Nephron (organoid): ENCODE measurements around the gene CLDN7.

Experiments
- H3K27ac Mint-ChIP-seq, 3 experiments: 2 replicates each; pipeline ENCODE4 v1.8.0; 2020; ENCODE audit warnings: mixed read lengths in 3 of 3, mild to moderate bottlenecking in 2 of 3, moderate library complexity in 1 of 3
- H3K27me3 Mint-ChIP-seq: 2 replicates; pipeline ENCODE4 v1.8.0; 2021; ENCODE audit warnings: low read depth, mild to moderate bottlenecking, moderate library complexity, mixed read lengths
- H3K36me3 Mint-ChIP-seq: 2 replicates; pipeline ENCODE4 v1.8.0; 2020; ENCODE audit warnings: low read depth, mixed read lengths
- H3K4me1 Mint-ChIP-seq: 2 replicates; pipeline ENCODE4 v1.8.0; 2020; ENCODE audit warnings: mixed read lengths
- H3K4me3 Mint-ChIP-seq, 3 experiments: 2 replicates each; pipeline ENCODE4 v1.8.0; 2020; ENCODE audit warnings: mild to moderate bottlenecking in 3 of 3, mixed read lengths in 3 of 3, moderate library complexity in 2 of 3
- H3K9me3 Mint-ChIP-seq: 2 replicates; pipeline ENCODE4 v1.8.0; 2020; ENCODE audit warnings: mixed read lengths
- TF ChIP-seq, protein P1 (sequence below), 3 experiments: fragments of 200-600 bp; sonication (generic); IDR thresholded peaks; one replicate each; pipeline ENCODE4 v1.5.0; 2021; ENCODE audit warnings: antibody characterized with exemption in 3 of 3; ENCODE audit not compliant: unreplicated experiment in 3 of 3

CLDN7 gene

DNA sequence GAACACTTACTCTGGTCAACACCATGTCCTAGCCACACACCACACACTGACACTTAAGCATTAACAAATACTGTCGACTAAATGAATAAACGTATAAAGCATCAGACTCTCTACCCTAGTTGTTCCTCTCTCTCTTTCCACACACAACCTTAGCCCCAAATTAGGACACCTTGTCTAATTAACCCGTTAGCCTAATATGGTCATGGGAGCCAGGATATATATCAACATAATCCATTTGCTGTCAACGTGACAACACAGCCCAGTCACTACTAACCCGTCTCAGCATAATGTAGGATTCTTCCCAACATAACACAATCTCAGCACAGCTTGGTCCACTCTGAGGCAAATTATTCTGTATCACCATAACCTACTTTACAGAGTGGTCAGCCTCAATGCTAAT lies 30.2 kb downstream of the CLDN7 start:
- Mint-ChIP-seq H3K9me3 (no peaks in the 10 kb centered on the region), H3K27ac (peak overlapping the region in 2 of 3 experiments; percentile 23 to 25), H3K27me3 (no peaks in the 10 kb centered on the region), H3K4me1 (peaks cover 31% of the 10 kb centered on the region), H3K4me3 (peak overlapping the region; percentile 53 to 100 (median 68)), H3K36me3 (peaks cover 64% of the 10 kb centered on the region)
- TF ChIP-seq, protein P1, sequence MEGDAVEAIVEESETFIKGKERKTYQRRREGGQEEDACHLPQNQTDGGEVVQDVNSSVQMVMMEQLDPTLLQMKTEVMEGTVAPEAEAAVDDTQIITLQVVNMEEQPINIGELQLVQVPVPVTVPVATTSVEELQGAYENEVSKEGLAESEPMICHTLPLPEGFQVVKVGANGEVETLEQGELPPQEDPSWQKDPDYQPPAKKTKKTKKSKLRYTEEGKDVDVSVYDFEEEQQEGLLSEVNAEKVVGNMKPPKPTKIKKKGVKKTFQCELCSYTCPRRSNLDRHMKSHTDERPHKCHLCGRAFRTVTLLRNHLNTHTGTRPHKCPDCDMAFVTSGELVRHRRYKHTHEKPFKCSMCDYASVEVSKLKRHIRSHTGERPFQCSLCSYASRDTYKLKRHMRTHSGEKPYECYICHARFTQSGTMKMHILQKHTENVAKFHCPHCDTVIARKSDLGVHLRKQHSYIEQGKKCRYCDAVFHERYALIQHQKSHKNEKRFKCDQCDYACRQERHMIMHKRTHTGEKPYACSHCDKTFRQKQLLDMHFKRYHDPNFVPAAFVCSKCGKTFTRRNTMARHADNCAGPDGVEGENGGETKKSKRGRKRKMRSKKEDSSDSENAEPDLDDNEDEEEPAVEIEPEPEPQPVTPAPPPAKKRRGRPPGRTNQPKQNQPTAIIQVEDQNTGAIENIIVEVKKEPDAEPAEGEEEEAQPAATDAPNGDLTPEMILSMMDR (IDR thresholded peaks at IDR 0.05; ENCODE audit: unreplicated experiment in 3 of 3) = no peak

GRCh38 chr17:7229504-7229903 lies 32.8 kb downstream of the CLDN7 start:
- TF ChIP-seq, protein P1 (IDR thresholded peaks at IDR 0.05; ENCODE audit: unreplicated experiment in 3 of 3) = no peak
- peaks cover 41% of the 10 kb centered on the region for H3K36me3 Mint-ChIP-seq
- peaks cover 20% of the 10 kb centered on the region for H3K4me1 Mint-ChIP-seq
- H3K4me3 Mint-ChIP-seq = peak overlapping the region in 2 of 3 experiments; percentile 40 to 59
- no peak overlapping the region for H3K27ac Mint-ChIP-seq
- no peaks in the 10 kb centered on the region for H3K27me3 Mint-ChIP-seq
- H3K9me3 Mint-ChIP-seq = no peaks in the 10 kb centered on the region

DNA sequence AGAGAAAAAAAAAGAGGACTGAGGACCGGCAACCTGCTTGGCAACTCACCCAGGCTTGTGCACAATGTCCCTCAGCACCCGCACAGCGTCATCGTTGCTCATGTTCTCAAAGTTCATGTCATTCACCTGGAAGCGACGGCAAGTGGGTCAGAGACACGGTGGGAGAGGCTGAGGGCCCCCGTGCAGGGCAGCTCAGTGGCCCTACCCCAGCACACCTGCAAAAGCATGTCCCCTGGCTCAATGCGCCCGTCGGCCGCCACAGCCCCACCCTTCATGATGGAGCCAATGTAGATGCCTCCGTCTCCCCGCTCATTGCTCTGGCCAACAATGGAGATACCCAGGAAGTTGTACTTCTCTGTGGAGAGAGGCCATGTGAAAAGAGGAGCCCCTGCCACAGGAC lies 33.4 kb downstream of the CLDN7 start:
- Mint-ChIP-seq H3K4me3 (no peak overlapping the region), H3K9me3 (no peaks in the 10 kb centered on the region), H3K27me3 (no peaks in the 10 kb centered on the region), H3K27ac (no peak overlapping the region), H3K4me1 (peaks cover 19% of the 10 kb centered on the region), H3K36me3 (peaks cover 41% of the 10 kb centered on the region)
- TF ChIP-seq, protein P1 (IDR thresholded peaks at IDR 0.05; ENCODE audit: unreplicated experiment in 3 of 3) = no peak

DNA sequence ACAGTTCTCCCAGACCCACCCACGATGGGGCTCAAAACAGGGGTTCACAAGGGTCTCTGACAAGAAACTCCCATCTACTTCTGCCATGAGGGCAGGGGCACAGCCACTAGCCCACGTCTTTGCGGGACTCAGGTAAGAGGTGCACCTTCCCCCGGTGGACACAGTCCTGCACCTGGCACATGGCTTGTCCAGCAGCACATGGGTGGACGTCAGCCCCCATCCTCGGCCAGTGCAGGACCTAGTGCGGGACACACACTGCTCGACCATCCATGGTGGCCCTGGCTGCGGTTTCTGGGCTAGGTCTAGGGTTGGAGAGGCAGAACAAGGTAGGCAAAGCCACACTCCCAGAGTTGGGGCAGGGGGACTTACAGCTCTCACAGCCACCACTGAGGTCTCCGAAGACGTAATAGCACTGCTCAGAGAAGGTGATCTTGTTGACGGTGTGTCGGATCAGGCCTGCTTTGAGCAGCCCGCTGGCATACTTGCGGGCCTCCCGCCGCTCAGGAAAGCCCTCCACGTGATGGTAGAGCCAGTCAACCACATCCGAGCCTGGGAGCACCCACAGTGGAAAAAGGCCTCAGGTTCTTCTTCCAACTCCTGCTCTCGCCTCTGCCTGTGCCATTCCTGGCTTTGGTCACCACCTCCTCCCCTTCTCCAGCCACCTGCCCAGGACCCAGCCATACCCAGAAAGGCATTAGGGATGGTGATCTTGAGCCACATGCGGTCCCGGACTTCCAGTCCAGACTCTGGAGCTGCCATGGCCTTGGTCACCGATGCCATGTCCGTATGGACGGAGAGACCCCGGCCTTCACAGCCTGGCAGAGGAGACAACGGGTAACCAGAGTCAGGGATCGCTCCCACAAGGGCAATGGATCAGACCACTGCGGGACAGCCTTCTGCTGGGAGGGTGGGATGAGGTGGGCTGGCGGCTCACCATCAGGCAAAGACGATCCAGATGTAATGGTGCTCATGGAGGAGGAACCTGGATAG lies 35.3 kb downstream of the CLDN7 start:
- H3K36me3 Mint-ChIP-seq = peaks cover 53% of the 10 kb centered on the region
- H3K4me3 Mint-ChIP-seq = no peak overlapping the region
- no peaks in the 10 kb centered on the region for H3K27me3 Mint-ChIP-seq
- H3K27ac Mint-ChIP-seq = no peak overlapping the region
- TF ChIP-seq, protein P1 (IDR thresholded peaks at IDR 0.05; ENCODE audit: unreplicated experiment in 3 of 3) = no peak
- no peaks in the 10 kb centered on the region for H3K9me3 Mint-ChIP-seq
- H3K4me1 Mint-ChIP-seq = peaks cover 3% of the 10 kb centered on the region

DNA sequence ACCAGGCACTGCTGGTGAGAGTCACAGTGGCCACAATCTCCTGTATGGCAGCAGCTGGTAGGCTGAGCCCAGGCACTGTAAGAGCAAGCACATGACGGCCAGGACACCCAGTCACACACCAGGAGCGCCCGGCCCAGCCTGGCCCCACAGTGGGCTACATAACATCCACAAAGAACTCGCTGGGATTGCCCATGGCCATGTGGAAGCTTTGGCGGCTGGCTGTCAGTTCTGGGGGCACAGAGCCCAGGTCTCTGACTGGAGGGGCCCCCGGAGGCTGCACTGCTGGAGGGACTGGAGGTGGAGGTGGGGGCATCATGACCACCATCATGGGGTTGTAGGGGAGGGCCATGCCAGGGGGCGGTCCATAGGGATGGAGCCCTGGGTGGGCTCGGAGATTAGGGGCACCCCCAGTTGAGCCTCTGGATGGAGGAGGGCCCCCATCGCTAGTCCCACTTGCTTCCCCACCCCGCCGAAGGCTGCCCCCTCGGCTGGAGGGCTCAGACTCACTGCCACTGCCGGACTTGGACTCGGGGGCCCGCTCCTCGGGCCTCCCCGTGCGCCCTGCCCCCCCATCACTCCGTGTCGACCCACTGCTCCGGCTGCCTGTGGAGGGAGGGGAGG lies 36.5 kb downstream of the CLDN7 start:
- no peaks in the 10 kb centered on the region for H3K27me3 Mint-ChIP-seq
- H3K4me3 Mint-ChIP-seq = no peak overlapping the region
- no peak overlapping the region for H3K27ac Mint-ChIP-seq
- peaks cover 50% of the 10 kb centered on the region for H3K36me3 Mint-ChIP-seq
- peaks cover 12% of the 10 kb centered on the region for H3K4me1 Mint-ChIP-seq
- H3K9me3 Mint-ChIP-seq = no peaks in the 10 kb centered on the region
- TF ChIP-seq, protein P1 (IDR thresholded peaks at IDR 0.05; ENCODE audit: unreplicated experiment in 3 of 3) = no peak
